GM19099 (cell line): ENCODE data around the gene UBR3.
A peak's percentile ranks its signal among the peaks of the same experiment; 100 is the strongest.

Experiments
- POLR2A ChIP-seq: IDR thresholded peaks from 3 replicates; pipeline ENCODE4 v1.6.1; 2011; ENCODE audit warnings: low read depth; ENCODE audit not compliant: insufficient read length; ENCODE audit errors: extremely low read depth

Gene UBR3

DNA sequence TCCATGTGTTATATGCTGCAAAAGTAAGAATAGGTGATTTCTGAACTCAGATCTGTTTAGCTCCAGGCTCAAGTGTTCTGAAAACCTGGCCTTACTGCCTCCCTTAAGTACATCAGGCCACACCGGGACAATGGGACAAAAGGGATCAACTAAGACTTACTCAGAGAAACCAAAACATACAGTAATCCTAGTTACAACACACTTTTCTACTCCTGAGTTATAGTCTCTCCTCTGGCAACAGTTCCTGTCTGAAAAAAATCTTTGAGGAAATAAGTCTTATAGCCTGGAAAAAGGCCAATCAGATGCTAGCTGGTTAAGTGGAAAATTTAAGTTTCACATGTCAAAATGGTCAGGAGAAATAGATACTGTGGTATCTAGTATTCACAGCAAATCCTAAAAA lies 8.1 kb upstream of the UBR3 start:
- no peak for TF ChIP-seq POLR2A

- TF ChIP-seq POLR2A = no peak
These were observed 5.2 kb upstream of the UBR3 start for GRCh38 chr2:169822036-169822435.

- no peak for TF ChIP-seq POLR2A
These were observed 4.4 kb upstream of the UBR3 start for GRCh38 chr2:169822785-169823392.

DNA sequence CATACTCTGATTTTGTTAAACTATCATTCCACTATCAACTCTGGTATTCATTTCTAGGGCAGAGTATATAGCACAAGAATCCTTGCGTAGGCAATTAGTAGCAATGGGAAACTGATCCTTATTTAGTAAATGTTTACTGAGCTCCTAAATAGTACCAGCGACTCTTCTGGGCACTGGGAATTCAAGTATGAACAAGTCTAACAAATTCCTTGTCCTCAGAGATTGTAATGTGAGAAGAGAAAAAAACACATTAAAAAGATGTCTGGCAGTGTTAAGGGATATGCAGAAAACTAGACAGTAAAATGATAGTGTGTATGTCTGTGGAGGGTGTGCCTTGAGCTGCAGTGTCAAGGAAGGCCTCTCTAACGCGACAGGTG lies 3.3 kb upstream of the UBR3 start:
- TF ChIP-seq POLR2A = no peak

- peak; percentile 93 for TF ChIP-seq POLR2A
These were observed 2.6 kb upstream of the UBR3 start, which contains the start of gene METTL5 for GRCh38 chr2:169824373-169825333. TSS of gene METTL5 (minus strand) at chr2:169824905. CDS start at chr2:169824597, 308 bp downstream.

DNA sequence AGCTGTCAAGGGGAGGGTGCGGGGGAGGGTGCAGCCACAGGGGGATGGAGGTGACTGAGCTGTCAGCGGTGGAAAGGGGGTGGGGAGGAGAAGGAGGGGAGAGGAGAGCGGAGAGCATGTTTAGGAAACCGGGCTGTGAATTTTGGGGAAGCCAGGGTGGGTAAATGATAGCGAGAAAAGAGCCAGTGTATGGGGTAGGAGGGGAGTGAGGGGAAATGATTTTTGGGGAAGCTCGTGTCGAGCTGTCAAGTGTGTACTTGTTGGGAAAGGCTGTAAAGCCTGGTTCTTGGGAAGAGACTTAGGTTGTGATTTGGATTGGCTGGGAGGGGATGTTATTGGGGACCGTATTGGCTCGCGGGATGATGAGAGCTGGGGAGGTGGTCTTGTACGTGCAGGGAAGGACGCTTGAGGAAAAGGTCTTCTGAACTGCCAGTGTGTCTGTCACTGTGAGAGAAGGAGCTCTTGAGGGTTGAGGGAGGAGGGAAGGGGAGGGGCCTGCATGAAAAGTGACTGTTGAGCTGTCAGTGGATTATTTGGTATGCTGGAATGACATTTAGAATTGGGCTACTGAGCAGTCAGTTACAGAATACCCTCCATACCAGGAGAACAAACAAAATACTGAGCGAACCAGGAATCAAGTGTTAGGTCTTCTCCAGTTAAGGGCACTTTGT lies 1.0 kb downstream of the UBR3 start:
- no peak for TF ChIP-seq POLR2A

- no peak for TF ChIP-seq POLR2A
These were observed 7.1 kb downstream of the UBR3 start for GRCh38 chr2:169834401-169834800.

GRCh38 chr2:169838743-169839489 lies 11.7 kb downstream of the UBR3 start:
- no peak for TF ChIP-seq POLR2A

- no peak for TF ChIP-seq POLR2A
These were observed 12.9 kb downstream of the UBR3 start for GRCh38 chr2:169839954-169840746.

- no peak for TF ChIP-seq POLR2A
These were observed 13.5 kb downstream of the UBR3 start for GRCh38 chr2:169840747-169841142.

DNA sequence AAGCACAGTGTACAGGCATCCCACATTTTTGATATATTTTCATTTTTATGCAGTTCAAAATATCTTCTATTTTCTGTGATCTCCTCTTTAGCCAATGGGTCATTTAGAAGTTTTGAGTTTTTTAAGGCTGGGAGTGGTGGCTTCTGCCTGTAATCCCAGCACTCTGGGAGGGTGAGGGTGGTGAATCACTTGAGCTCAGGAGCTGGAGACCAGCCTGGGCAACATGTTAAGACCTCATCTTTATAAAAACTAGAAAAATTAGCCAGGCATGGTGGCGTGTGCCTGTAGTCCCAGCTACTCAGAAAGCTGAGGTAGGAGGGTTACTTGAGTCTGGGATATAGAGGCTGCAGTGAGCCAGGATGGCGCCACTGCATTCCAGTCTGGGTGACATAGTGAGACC lies 17.8 kb downstream of the UBR3 start:
- no peak for TF ChIP-seq POLR2A

- TF ChIP-seq POLR2A = no peak
These were observed 22.5 kb downstream of the UBR3 start for GRCh38 chr2:169849710-169850109.

DNA sequence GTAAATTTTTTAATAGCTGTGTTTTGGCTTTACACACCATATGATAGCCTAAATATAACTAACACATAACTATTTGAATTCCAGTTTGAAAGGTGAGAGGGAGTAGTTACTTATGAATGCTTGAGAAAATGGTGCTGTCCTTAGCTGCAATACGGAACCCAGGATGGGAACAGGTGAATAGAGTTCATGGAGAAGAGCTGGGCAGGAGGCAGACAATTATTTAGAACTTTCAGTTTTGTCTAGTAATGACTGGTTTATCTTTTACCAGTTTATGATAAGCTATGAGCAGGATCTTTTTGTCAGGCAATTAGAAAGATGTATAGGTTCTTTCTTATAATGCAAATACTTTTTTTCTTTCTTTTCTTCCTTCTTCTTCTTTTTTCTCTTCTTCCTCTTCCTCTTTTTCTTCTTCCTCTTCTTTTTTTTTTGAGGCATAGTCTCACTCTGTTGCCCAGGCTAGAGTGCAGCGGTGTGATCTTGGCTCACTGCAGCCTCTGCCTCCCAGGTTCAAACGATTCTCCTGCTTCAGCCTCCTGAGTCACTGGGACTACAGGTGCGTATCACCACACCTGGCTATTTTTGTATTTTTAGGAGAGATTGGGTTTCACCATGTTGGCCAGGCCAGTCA lies 25.9 kb downstream of the UBR3 start:
- TF ChIP-seq POLR2A = no peak

DNA sequence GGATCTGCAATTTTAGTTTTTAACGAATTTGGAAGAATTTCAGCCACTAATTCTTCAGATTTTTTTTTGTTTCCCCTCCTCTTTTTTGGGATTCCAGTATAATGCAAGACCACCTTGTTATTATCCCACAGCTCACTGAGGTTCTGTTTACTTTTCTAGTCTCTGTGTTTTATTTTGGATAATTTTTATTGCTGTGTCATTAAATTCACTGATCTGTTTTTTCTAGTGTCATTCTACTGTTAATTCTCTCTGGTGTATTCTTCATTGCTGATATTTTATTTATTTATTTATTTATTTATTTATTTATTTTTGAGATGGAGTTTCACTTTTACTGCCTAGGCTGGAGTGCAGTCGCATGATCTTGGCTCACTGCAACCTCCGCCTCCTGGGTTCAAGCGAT lies 32.2 kb downstream of the UBR3 start:
- no peak for TF ChIP-seq POLR2A

GRCh38 chr2:169860149-169860548 lies 32.9 kb downstream of the UBR3 start:
- no peak for TF ChIP-seq POLR2A
